GM20431 (cell line): ENCODE data around the gene FAM20A.

Source experiments
- in situ Hi-C: fragments of 300-500 bp; cut with MseI, MboI; formaldehyde crosslinking; loops from one replicate; pipeline ENCODE4 v1.15.0; 2020; ENCODE audit warnings: low sequenced_read_pairs; ENCODE audit not compliant: unreplicated experiment

FAM20A gene

GRCh38 chr17:68572138-68572842 is 28.9 kb downstream of the FAM20A start:
- in situ Hi-C loops: no loop called here

GRCh38 chr17:68570526-68570925 is 30.6 kb downstream of the FAM20A start:
- in situ Hi-C loops: no loop called here

DNA sequence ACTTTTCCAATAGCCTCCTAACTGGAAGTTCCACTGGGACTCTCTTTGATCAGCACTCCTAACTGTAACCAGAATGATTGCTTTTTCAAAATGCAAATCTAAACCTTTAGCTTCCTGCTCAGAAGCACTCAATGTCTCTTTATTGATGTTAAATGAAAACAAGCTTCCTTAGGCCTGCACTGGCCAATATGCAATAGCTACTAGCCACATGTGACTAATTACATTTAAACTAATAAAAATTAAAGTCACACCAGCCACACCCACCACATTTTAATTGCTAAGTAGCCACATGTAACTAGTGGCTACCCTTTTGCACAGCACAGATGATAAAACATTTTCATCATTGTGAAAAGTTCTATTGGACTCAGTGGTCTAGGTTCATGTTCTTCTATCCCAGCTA is 31.8 kb downstream of the FAM20A start:
- in situ Hi-C loops: no loop called here

- in situ Hi-C loops: no loop called here
Measured at GRCh38 chr17:68568581-68568980, 32.6 kb downstream of the FAM20A start.

- in situ Hi-C loops: no loop called here
Measured at GRCh38 chr17:68567581-68567980, 33.6 kb downstream of the FAM20A start.

- in situ Hi-C loops: no loop called here
Measured at GRCh38 chr17:68567035-68567434, 34.1 kb downstream of the FAM20A start.

DNA sequence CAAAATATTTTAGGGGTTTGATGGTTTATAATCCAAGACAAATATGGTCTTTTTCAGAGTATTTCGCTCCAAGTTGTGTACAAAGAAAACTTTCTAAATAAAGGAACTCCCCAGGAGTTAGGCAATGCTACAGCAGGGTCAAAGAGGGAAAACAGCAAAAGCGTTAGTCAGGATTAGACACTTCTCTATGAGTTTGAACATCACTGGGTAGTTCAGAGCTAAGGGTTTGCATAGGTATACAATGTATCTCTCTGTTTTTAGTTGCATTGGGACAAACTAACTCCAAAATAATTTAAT is 34.8 kb downstream of the FAM20A start:
- in situ Hi-C loops: no loop called here

DNA sequence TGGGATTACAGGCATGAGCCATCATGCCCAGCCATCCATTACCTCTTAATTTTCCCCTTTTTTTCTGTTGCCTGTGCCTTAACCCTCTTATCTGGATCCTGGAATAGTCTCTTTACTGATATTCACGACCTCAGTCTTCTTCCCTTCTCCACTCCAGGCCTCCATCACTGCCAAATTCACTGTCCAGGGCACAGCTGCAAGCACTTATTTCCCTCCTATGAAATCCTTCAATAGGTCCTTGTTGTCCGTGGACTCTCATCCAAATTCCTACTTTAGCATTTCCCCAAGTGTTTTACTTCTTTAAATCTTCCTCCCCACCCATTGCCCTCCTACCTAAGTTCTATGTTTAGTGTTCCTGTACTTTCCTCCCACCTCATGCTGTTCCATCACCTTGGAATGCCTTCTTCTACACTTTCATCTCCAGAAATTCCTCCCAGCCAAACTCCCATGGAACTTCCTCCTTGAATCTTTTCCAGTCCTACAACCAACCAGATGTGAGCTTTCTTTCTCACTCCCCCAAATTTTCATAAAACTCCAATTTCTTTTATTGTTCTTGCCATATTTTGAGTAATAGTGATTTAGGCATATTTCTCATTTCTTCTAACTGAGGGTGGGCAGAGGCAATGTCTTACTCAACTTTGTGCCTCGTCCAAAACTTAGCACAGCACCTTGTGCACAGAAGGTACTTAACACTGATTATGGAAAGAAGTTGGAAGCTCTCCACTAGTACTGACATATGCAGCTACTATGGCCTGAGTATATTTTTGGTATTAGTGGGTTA is 35.3 kb downstream of the FAM20A start:
- in situ Hi-C loops: no loop called here

DNA sequence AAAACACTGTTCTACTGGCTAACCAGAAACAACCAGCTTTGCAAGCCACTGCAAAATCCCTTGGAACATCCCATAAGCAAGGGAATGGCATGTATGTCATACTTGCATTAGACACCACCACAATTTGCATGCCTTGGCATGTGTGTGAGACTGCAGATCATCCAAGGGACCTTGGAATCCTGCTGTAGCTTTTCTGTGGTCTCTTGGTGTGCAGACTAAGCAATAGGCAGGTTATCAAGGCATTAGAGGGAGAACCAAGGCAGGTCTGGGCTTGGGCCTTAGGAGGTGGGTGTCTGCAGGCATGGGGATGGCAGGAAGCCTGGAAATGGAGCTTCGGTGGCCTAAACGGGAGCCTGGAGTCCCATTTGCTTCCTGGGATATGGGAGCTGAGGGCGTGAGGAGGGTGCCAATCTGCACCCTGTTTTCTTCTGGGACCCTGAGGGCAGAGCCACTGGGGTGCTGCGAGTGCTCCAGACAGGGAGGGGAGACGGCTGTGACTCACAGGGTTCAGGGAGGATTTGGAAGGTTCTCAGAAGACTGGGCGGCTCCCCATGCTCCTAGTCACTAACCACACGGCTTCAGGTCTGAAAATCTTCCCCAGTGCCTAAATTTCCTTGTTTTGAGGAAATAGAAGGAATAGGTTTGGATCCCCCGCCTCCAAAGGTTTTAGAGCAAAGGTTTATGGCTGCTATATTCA is 36.6 kb downstream of the FAM20A start:
- in situ Hi-C loops: no loop called here

- in situ Hi-C loops: no loop called here
Measured at GRCh38 chr17:68562736-68563135, 38.4 kb downstream of the FAM20A start.

DNA sequence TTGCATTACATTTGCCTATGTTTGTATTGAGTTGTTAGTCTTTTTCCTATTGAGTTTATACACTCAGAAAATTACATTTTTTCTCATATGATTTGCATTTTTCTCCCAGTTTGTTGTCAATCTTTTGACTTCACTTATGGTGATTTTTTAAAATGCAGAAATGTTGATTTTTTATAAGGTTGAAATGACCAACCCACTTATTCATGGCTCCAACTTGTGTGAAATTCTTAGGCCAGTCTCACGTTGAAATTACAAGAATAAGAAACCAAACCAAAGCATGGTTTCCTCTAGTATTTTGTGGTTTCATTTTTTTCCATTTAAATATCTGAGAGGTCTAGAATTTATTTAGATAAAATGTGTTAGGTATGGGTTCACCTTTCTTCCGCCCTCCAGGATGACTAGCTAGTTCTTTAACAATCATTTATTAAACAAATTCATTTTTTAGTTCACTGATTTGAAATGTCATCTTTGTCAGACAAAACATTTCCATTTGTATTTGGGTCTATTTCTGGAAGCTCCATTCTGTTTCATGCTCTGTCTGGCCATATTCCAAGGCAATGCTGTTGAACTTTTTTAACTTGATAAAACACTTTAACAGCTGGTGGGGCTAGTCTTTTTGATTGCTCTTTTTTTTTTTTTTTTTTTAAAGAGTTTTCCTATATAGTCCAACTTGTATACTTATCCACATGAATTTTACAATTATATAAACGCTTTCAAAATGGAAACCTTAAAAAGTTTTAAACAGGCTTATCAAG is 40.0 kb downstream of the FAM20A start:
- in situ Hi-C loops: no loop called here

- in situ Hi-C loops: no loop called here
Measured at GRCh38 chr17:68559316-68559715, 41.9 kb downstream of the FAM20A start.

DNA sequence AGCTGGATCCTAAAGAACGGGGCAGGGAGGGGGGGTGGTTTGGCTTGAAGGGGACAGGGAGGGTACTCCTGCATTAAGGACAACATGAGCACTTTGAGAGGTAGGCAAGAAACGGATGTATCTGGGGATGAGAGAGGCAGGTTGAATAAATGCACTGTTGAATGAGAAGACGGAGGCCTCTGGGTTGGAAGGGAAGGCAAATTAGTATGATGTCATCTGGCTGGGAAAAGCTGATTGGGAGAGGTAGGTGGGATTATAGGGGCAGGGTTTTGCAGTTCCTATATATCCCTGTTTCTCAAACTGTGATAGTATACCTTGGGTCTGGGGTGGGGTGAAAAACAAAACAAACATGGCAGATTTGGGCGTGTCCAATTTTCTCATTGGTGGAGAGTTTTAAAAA is 44.6 kb downstream of the FAM20A start:
- in situ Hi-C loops: no loop called here

DNA sequence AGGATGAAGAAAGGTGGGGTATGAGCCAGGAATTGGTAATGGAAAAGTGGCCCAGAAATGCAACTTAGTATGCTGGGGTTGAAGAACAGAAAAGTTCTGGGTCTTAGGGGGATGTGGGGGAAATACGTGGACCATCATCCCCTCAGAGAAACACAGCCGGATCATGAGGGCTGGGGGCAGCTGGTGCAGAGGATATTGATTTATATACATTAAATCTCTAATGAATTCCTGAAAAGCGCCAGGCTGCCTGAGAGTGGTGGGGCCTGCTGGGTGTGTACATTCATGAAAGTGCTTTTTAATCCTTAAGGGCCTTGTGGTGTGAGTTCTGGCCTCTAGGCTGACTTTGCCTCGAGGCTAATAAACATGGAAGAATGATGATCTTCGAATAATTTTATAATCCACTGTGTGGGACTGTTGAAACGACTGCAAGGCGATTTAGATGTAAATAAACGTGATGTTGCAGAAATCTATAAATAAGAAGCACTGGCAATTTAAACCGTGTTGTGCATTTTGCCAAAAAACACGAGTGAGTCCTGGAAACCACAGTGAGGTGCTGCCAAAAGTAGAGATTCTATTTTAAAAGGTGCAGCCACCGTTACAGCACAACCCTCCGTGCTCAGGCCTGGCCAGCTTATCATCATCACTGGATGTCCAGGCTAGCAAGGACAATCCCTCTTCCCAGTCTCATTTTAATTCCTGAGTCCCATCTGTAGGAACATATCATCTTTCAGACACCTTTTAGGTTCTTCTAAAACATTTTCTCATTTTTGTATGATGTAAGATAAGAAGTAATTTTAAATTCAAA is 56.9 kb downstream of the FAM20A start:
- in situ Hi-C loops: loop anchor here (25.0 kb wide), 1 partner anchor 718 kb away; no protein-coding TSS in a partner anchor

- in situ Hi-C loops: loop anchor here (25.0 kb wide), 1 partner anchor 719 kb away; no protein-coding TSS in a partner anchor
Measured at GRCh38 chr17:68542698-68543463, 58.3 kb downstream of the FAM20A start.

GRCh38 chr17:68541816-68542215 is 59.4 kb downstream of the FAM20A start:
- in situ Hi-C loops: loop anchor here (25.0 kb wide), 1 partner anchor 720 kb away; no protein-coding TSS in a partner anchor

- in situ Hi-C loops: loop anchor here (25.0 kb wide), 1 partner anchor 721 kb away; no protein-coding TSS in a partner anchor
Measured at GRCh38 chr17:68540981-68541380, 60.2 kb downstream of the FAM20A start.

- in situ Hi-C loops: loop anchor here (25.0 kb wide), 1 partner anchor 722 kb away; no protein-coding TSS in a partner anchor
Measured at GRCh38 chr17:68539548-68540467, 61.4 kb downstream of the FAM20A start.
